ENCODE data around the gene KDM4C.

DNA sequence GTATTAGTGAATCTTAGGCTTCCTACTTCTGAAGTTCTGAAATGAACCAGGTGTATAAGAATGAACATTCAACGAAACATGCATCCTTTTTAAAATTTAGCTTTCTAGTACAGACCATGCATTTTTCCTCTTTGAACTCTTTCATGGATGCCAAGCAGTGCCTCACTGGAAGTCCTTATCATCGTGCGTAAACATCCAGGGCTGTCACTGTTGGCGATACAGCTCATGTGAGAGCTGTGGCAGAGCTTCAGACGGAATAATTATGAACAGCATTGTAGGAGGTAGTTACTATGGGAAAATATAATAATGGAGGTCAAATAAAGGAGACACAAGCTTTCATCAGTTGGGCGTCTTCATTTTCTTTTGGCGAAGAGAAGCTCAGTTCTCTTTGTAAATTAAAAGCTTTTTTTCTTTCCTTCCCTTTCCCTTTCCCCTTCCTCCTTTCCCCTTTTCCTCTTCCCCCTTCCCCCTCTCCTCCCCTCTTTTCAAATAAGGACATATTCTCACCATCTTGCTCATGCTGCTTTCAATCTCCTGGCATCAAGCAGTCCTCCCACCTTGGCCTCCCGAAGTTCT, 167.3 kb downstream of the KDM4C start:
- TF ChIP-seq POLR2A (IDR thresholded peaks at IDR 0.05; ENCODE audit: control extremely low read depth in 1 of 2, low read depth in 2 of 2, low read length in 2 of 2), result no peak
- no peak for TF ChIP-seq CTCF (IDR thresholded peaks at IDR 0.05; ENCODE audit: control extremely low read depth in 1 of 3, insufficient read depth in 1 of 3, low read depth in 1 of 3, low read length in 3 of 3)
- no peak for TF ChIP-seq TAF1 (IDR thresholded peaks at IDR 0.05; ENCODE audit: low read depth, low read length)
- TF ChIP-seq, protein P1, sequence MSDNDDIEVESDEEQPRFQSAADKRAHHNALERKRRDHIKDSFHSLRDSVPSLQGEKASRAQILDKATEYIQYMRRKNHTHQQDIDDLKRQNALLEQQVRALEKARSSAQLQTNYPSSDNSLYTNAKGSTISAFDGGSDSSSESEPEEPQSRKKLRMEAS (IDR thresholded peaks at IDR 0.05), result no peak
- TF ChIP-seq PHF8 (conservative IDR thresholded peaks at IDR 0.05; ENCODE audit: low read depth, low read length), result no peak
- TF ChIP-seq RAD21 (IDR thresholded peaks at IDR 0.05 in 1 of 2, conservative IDR thresholded peaks at IDR 0.05 in 1 of 2; ENCODE audit: low read depth in 2 of 2, low read length in 2 of 2), result no peak
- TF ChIP-seq EP300 (IDR thresholded peaks at IDR 0.05; ENCODE audit: borderline replicate concordance in 1 of 2, low read depth in 2 of 2, low read length in 2 of 2), result no peak

Data from H1 (cell line).